Lower lobe of right lung (tissue), 2 donors: Measurements from ENCODE around the gene PLEKHA3. TPM values are rescaled to one million over a fixed set of nuclear protein-coding genes. Genes with fewer than 3 reads are reported as not detected.

Experiments
- ATAC-seq, 2 donors: fragments of 200-7000 bp; cut with Tn5 transposase; one replicate each; pipeline ENCODE4 v1.9.1; 2020 to 2022; ENCODE audit warnings: mild to moderate bottlenecking in 2 of 2, moderate library complexity in 2 of 2
- DNase-seq: peaks from one replicate; pipeline ENCODE4 v3.0.0-alpha.2; 2020
- H3K27ac ChIP-seq: fragments of 200-600 bp; one replicate; pipeline ENCODE4 v1.8.0; 2022
- H3K27me3 ChIP-seq: fragments of 200-600 bp; one replicate; pipeline ENCODE4 v1.8.0; 2022; ENCODE audit warnings: low read depth
- H3K36me3 ChIP-seq: fragments of 200-600 bp; one replicate; pipeline ENCODE4 v1.8.0; 2022; ENCODE audit warnings: mild to moderate bottlenecking
- H3K4me1 ChIP-seq: fragments of 200-600 bp; one replicate; pipeline ENCODE4 v1.8.0; 2022
- H3K4me3 ChIP-seq: fragments of 200-600 bp; one replicate; pipeline ENCODE4 v1.8.0; 2022; ENCODE audit warnings: mild to moderate bottlenecking
- H3K9me3 ChIP-seq: fragments of 200-600 bp; one replicate; pipeline ENCODE4 v1.8.0; 2022
- CTCF ChIP-seq: fragments of 200-600 bp; IDR thresholded peaks from one replicate; pipeline ENCODE4 v1.8.0; 2022; ENCODE audit warnings: antibody characterized with exemption, mild to moderate bottlenecking
- intact Hi-C: fragments of 100-400 bp; cut with DNase I; formaldehyde crosslinking; loops from one replicate; pipeline ENCODE4 v1.11.0; 2022
- total RNA-seq: library from RNA; stranded (reverse); fragmentation: NEBNext Ultra II Directional; extraction: Animal tissue kit (Norgen Biotek cat#: 25700); gene quantifications from one replicate; pipeline ENCODE4 v1.2.1, GENCODE V29; 2021
- donor health status: DM: no; HTN: yes; CAD: no; lungs with severe emphysema.

Gene PLEKHA3
- total RNA-seq, 1 donor from 2014 or later, result 35.1 TPM

DNA sequence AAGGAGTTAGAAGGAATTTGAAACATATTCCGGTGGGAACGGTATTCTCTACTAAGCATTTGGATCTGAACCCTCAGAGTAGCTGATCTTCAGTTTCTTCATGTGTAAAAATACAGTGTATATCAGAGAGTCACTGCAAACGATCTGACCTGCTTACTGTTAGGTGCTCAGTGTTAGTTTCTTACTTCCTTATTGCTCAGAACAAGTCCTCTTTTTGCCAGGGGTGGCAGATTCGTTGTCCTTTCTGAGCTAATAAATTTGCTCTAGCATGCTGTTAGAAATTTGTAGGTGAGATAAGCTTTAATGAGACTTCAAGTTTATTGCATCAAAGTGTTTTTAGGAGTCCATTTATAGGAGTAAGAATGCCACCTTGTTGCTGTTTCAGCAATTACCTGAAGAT lies 15.8 kb downstream of the PLEKHA3 start:
- intact Hi-C loops, result no loop called here
- Histone ChIP-seq H3K9me3 (no peaks in the 10 kb centered on the region), H3K27me3 (no peaks in the 10 kb centered on the region), H3K27ac (no peak overlapping the region), H3K36me3 (peaks cover 96% of the 10 kb centered on the region), H3K4me1 (no peaks in the 10 kb centered on the region), H3K4me3 (no peak overlapping the region)
- TF ChIP-seq CTCF, result no peak
- ATAC-seq (no peak), DNase-seq (no peak)

DNA sequence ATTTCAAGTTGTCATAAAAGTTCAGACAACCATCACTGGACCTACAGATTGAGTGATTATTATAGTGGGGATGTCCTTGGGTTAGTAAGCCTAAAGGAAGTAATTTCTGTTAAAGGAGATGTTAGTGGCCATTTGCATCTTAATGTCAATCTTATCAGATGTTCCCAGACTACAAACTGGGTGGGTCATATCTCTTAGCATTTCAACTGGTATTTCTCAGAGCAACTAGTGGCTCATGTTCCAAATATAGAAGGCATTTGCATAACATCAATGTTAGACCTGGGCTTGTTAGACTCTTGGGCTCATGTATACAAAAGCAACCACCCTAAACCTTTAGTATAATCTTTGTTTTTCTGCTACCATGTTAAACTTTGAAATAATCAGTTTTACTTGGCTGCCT lies 17.9 kb downstream of the PLEKHA3 start:
- peaks cover 99% of the 10 kb centered on the region for H3K36me3 ChIP-seq
- no peak overlapping the region for H3K27ac ChIP-seq
- ATAC-seq, result no peak
- intact Hi-C loops, result no loop called here
- H3K4me1 ChIP-seq, result no peaks in the 10 kb centered on the region
- no peak for TF ChIP-seq CTCF
- H3K27me3 ChIP-seq, result no peaks in the 10 kb centered on the region
- no peak overlapping the region for H3K4me3 ChIP-seq
- H3K9me3 ChIP-seq, result no peaks in the 10 kb centered on the region
- no peak for DNase-seq

DNA sequence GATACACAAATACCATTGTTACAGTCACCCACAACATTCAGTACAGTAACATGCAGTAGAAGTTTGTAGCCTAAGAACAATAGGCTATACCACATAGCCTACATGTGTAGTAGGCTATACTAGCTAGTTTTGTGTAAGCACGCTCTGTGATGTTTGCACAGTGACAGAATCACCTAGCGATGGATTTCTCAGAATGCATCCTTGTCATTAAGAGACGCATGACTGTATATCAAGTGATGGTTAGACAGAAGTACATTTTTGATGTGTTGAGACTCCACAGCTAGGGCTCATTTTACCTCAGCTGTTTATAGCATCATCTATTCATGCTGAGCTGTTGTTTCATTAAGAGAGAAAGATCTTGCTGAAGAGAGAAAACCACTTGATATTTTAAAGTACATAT lies 19.4 kb downstream of the PLEKHA3 start:
- Histone ChIP-seq H3K27ac (no peak overlapping the region), H3K9me3 (no peaks in the 10 kb centered on the region), H3K4me1 (no peaks in the 10 kb centered on the region), H3K36me3 (peaks cover 100% of the 10 kb centered on the region), H3K4me3 (no peak overlapping the region), H3K27me3 (no peaks in the 10 kb centered on the region)
- ATAC-seq (no peak), DNase-seq (no peak)
- intact Hi-C loops, result no loop called here
- no peak for TF ChIP-seq CTCF

DNA sequence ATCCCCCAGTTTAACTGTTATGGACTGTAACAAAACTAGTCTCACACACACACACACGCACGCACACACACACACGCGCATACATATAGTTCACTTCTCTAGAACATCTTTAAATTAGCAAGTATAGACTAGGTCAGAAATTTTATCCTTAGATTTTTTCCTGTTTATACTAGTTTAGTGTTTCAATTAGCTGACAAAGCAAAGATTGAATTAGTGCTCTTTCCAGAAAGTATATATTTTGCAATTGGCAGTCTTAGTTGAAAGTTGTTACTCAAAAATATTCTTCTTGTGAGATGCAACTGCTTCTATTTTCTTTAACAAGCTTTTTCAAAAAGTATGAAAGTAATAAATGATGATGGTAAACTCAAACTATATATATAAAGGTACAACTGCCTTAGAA lies 22.5 kb downstream of the PLEKHA3 start:
- Histone ChIP-seq H3K36me3 (peaks cover 78% of the 10 kb centered on the region), H3K4me3 (no peak overlapping the region), H3K27me3 (no peaks in the 10 kb centered on the region), H3K4me1 (peaks cover 4% of the 10 kb centered on the region), H3K9me3 (no peaks in the 10 kb centered on the region), H3K27ac (no peak overlapping the region)
- DNase-seq (no peak), ATAC-seq (no peak)
- no peak for TF ChIP-seq CTCF
- intact Hi-C loops, result no loop called here

- no peaks in the 10 kb centered on the region for H3K9me3 ChIP-seq
- peaks cover 50% of the 10 kb centered on the region for H3K36me3 ChIP-seq
- H3K4me3 ChIP-seq, result no peak overlapping the region
- DNase-seq (no peak), ATAC-seq (peak in 1 of 2 donors; percentile 26)
- H3K27me3 ChIP-seq, result no peaks in the 10 kb centered on the region
- intact Hi-C loops, result no loop called here
- TF ChIP-seq CTCF, result no peak
- H3K4me1 ChIP-seq, result peaks cover 4% of the 10 kb centered on the region
- no peak overlapping the region for H3K27ac ChIP-seq
These were observed 25.8 kb downstream of the PLEKHA3 start for GRCh38 chr2:178506101-178506500.

GRCh38 chr2:178506524-178506923 lies 26.3 kb downstream of the PLEKHA3 start:
- Histone ChIP-seq H3K4me3 (no peak overlapping the region), H3K9me3 (no peaks in the 10 kb centered on the region), H3K27me3 (no peaks in the 10 kb centered on the region), H3K36me3 (peaks cover 50% of the 10 kb centered on the region), H3K4me1 (peaks cover 4% of the 10 kb centered on the region), H3K27ac (no peak overlapping the region)
- intact Hi-C loops, result no loop called here
- ATAC-seq (peak in 1 of 2 donors; percentile 23), DNase-seq (no peak)
- no peak for TF ChIP-seq CTCF
